Keratinocyte (primary cell): Measurements from ENCODE around the gene CNTNAP2.

Experiments
- CTCF ChIP-seq, 3 experiments: IDR thresholded peaks in 1 of 3; conservative IDR thresholded peaks in 1 of 3; optimal IDR thresholded peaks in 1 of 3; 2 replicates in 2 of 3; 3 replicates in 1 of 3; pipeline versions ENCODE3 to v1.5.1; 2011; ENCODE audit warnings: low read length in 3 of 3, mild to moderate bottlenecking in 3 of 3, moderate library complexity in 2 of 3, control low read depth in 1 of 3, inconsistent platforms in 1 of 3; ENCODE audit not compliant: insufficient read depth in 2 of 3; ENCODE audit errors: extremely low read depth in 1 of 3
- EZH2 ChIP-seq: IDR thresholded peaks from one replicate; pipeline ENCODE4 v1.6.1; 2012; ENCODE audit warnings: inconsistent platforms, mild to moderate bottlenecking, low read length, moderate library complexity

DNA sequence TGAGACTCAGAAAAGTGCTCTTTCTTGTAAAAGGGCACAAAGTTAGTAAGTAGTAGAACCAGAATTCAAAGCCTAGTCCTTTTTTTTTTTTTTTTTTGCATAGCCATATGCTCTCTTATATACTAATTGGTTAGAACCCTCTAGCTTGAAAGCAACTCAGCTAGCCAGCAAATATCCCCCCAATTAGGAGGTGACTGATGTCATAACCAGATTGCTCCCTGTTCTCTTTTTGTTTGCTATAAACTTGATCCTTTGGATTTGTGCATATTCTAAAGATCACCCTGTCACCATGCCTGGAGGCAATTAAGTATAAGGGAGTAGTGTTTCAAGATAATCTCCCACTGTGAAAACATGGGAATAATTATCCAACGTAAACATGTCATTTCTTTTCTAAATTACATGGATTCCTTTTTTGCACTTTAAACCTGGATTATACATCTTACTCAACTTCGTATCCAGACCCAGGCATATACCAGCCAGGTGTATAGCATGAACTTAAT is 963.4 kb downstream of the CNTNAP2 start:
- no peak for TF ChIP-seq CTCF (optimal IDR thresholded peaks at IDR 0.05 in 1 of 3, IDR thresholded peaks at IDR 0.05 in 1 of 3, conservative IDR thresholded peaks at IDR 0.05 in 1 of 3; ENCODE audit: extremely low read depth in 1 of 3, insufficient read depth in 2 of 3, low read length in 3 of 3)
- TF ChIP-seq EZH2: no peak
